GM23248 (cell line): Measurements from ENCODE around the gene ZBTB7C. TPM values are rescaled to one million over a fixed set of nuclear protein-coding genes. Genes with fewer than 3 reads are reported as not detected.

Experiments used
- DNase-seq: peaks from one replicate; pipeline ENCODE4 v3.0.0-alpha.2; 2015
- H2AFZ ChIP-seq: fragments of 200-600 bp; sonication (generic); 2 replicates; pipeline ENCODE4 v1.6.1; 2016; ENCODE audit warnings: antibody characterized with exemption
- H3F3A ChIP-seq: fragments of 200-600 bp; sonication (generic); 2 replicates; pipeline ENCODE4 v1.6.1; 2016; ENCODE audit warnings: mild to moderate bottlenecking, antibody characterized with exemption, mixed run types; ENCODE audit not compliant: insufficient read depth
- H3K27ac ChIP-seq: fragments of 200-600 bp; sonication (generic); 2 replicates; pipeline ENCODE4 v1.5.1; 2016; ENCODE audit warnings: mild to moderate bottlenecking
- H3K27me3 ChIP-seq: fragments of 200-600 bp; sonication (generic); replicated peaks from 2 replicates; pipeline ENCODE4 v1.6.1; 2016; ENCODE audit warnings: mild to moderate bottlenecking; ENCODE audit not compliant: insufficient read depth
- H3K36me3 ChIP-seq: fragments of 200-600 bp; sonication (generic); 2 replicates; pipeline ENCODE4 v1.6.1; 2016; ENCODE audit warnings: low read depth, mild to moderate bottlenecking
- H3K4me1 ChIP-seq: fragments of 200-600 bp; sonication (generic); 2 replicates; pipeline ENCODE4 v1.6.1; 2016; ENCODE audit warnings: mild to moderate bottlenecking; ENCODE audit not compliant: insufficient read depth
- H3K4me2 ChIP-seq: fragments of 200-600 bp; sonication (generic); one replicate; pipeline ENCODE4 v1.6.1; 2016; ENCODE audit warnings: mild to moderate bottlenecking; ENCODE audit not compliant: unreplicated experiment
- H3K4me3 ChIP-seq: fragments of 200-600 bp; sonication (generic); 2 replicates; pipeline ENCODE4 v1.5.1; 2016; ENCODE audit warnings: mild to moderate bottlenecking
- H3K79me2 ChIP-seq: fragments of 200-600 bp; sonication (generic); 2 replicates; pipeline ENCODE4 v1.6.1; 2016; ENCODE audit warnings: mild to moderate bottlenecking; ENCODE audit not compliant: insufficient read depth
- H3K9ac ChIP-seq: fragments of 200-600 bp; sonication (generic); 2 replicates; pipeline ENCODE4 v1.6.1; 2016; ENCODE audit warnings: mild to moderate bottlenecking
- H3K9me2 ChIP-seq: fragments of 200-600 bp; sonication (generic); 2 replicates; pipeline ENCODE4 v1.6.1; 2016; ENCODE audit warnings: mixed run types, mild to moderate bottlenecking, moderate library complexity; ENCODE audit not compliant: insufficient read depth
- H3K9me3 ChIP-seq: fragments of 200-600 bp; sonication (generic); one replicate; pipeline ENCODE4 v1.6.1; 2017; ENCODE audit warnings: low read depth
- H4K20me1 ChIP-seq: fragments of 200-600 bp; sonication (generic); 2 replicates; pipeline ENCODE4 v1.6.0; 2016; ENCODE audit not compliant: insufficient read depth
- EZH2 ChIP-seq: fragments of 200-600 bp; sonication (generic); IDR thresholded peaks from 2 replicates; pipeline ENCODE4 v1.6.1; 2018; ENCODE audit warnings: antibody characterized with exemption, mild to moderate bottlenecking; ENCODE audit not compliant: insufficient read depth, poor library complexity, severe bottlenecking
- EZH2phosphoT487 ChIP-seq: fragments of 200-600 bp; sonication (generic); IDR thresholded peaks from 2 replicates; pipeline ENCODE4 v1.6.1; 2018; ENCODE audit warnings: antibody characterized with exemption, moderate library complexity, mild to moderate bottlenecking, low read depth; ENCODE audit not compliant: insufficient read depth
- WGBS, 2 experiments: methylation state at CpG; one replicate each; pipeline ENCODE4 v1.1.6; 2015 to 2017; ENCODE audit warnings: low lambda C conversion rate in 2 of 2, low coverage in 1 of 2; ENCODE audit errors: missing lambda C conversion rate in 2 of 2; 5-methylcytosine and 5-hydroxymethylcytosine counted together
- in situ Hi-C: fragments of 300-500 bp; cut with MboI; formaldehyde crosslinking; loops from 2 replicates; pipeline ENCODE4 v1.15.0; 2020
- polyA plus RNA-seq: library from polyadenylated mRNA; unstranded; fragments of >200 nt; fragmentation: Nextera tagmentation; extraction: Ambion mirVana; gene quantifications from 2 replicates; pipeline ENCODE4 v1.2.1, GENCODE V29; 2016
- total RNA-seq: library from RNA; depleted of rRNA; stranded (reverse); fragments of >200 nt; shearing (Covaris generic); gene quantifications from 2 replicates; pipeline ENCODE4 v1.2.3, GENCODE V29; 2014

The ZBTB7C gene
- total and polyA plus RNA-seq, 2 experiments from 2014 or later = not detected

GRCh38 chr18:48009116-48009745, 400.0 kb downstream of the ZBTB7C start:
- H3K27me3 ChIP-seq = peaks cover 27% of the 10 kb centered on the region
- H2AFZ ChIP-seq = no peak overlapping the region
- no peaks in the 10 kb centered on the region for H3F3A ChIP-seq
- H3K9me2 ChIP-seq = no peaks in the 10 kb centered on the region
- in situ Hi-C loops = loop anchor here (10.0 to 25.0 kb wide), 2 partner anchors 244 to 797 kb away; no protein-coding TSS in a partner anchor
- no peaks in the 10 kb centered on the region for H3K4me1 ChIP-seq
- no peaks in the 10 kb centered on the region for H3K36me3 ChIP-seq
- TF ChIP-seq EZH2 = no peak
- TF ChIP-seq EZH2phosphoT487 = no peak
- H3K79me2 ChIP-seq = no peaks in the 10 kb centered on the region
- H4K20me1 ChIP-seq = no peaks in the 10 kb centered on the region
- H3K4me3 ChIP-seq = no peak overlapping the region
- no peak overlapping the region for H3K9ac ChIP-seq
- H3K27ac ChIP-seq = no peak overlapping the region
- 92 to 94% methylated on average over 10 of the region's 10 CpGs for WGBS, 2 experiments
- no peaks in the 10 kb centered on the region for H3K9me3 ChIP-seq
- no peak for DNase-seq
- H3K4me2 ChIP-seq = no peak overlapping the region

- H3F3A ChIP-seq = no peaks in the 10 kb centered on the region
- H3K9ac ChIP-seq = no peak overlapping the region
- H3K27ac ChIP-seq = no peak overlapping the region
- H3K9me2 ChIP-seq = no peaks in the 10 kb centered on the region
- TF ChIP-seq EZH2phosphoT487 (no peak), EZH2 (no peak)
- H3K4me1 ChIP-seq = peaks cover 5% of the 10 kb centered on the region; the same call in 1 of the 2 replicates
- H3K79me2 ChIP-seq = no peaks in the 10 kb centered on the region
- no peaks in the 10 kb centered on the region for H3K9me3 ChIP-seq
- H2AFZ ChIP-seq = peak overlapping the region; percentile 68
- peak overlapping the region; percentile 74 for H3K4me2 ChIP-seq
- peak; percentile 38 for DNase-seq
- 4 to 9% methylated on average over 38 to 49 of the region's 68 CpGs for WGBS, 2 experiments
- H4K20me1 ChIP-seq = no peaks in the 10 kb centered on the region
- no peaks in the 10 kb centered on the region for H3K36me3 ChIP-seq
- peaks cover 21% of the 10 kb centered on the region for H3K27me3 ChIP-seq
- peak overlapping the region; percentile 66 for H3K4me3 ChIP-seq
- in situ Hi-C loops = loop anchor here (10.0 to 25.0 kb wide), 2 partner anchors 243 to 796 kb away; no protein-coding TSS in a partner anchor
These were observed 401.1 kb downstream of the ZBTB7C start for GRCh38 chr18:48007955-48008701.

- H3K4me1 ChIP-seq = peaks cover 6% of the 10 kb centered on the region; the same call in 1 of the 2 replicates
- in situ Hi-C loops = loop anchor here (10.0 to 25.0 kb wide), 2 partner anchors 243 to 795 kb away; no protein-coding TSS in a partner anchor
- TF ChIP-seq EZH2phosphoT487 = no peak
- TF ChIP-seq EZH2 = no peak
- WGBS, 2 experiments = 94% methylated on average over 10 of the region's 10 CpGs
- H3K9me2 ChIP-seq = no peaks in the 10 kb centered on the region
- no peak overlapping the region for H3K9ac ChIP-seq
- H4K20me1 ChIP-seq = no peaks in the 10 kb centered on the region
- H3K4me2 ChIP-seq = no peak overlapping the region
- H2AFZ ChIP-seq = no peak overlapping the region
- no peaks in the 10 kb centered on the region for H3K79me2 ChIP-seq
- no peak overlapping the region for H3K4me3 ChIP-seq
- H3K27me3 ChIP-seq = peaks cover 21% of the 10 kb centered on the region
- H3K27ac ChIP-seq = no peak overlapping the region
- no peaks in the 10 kb centered on the region for H3K9me3 ChIP-seq
- H3K36me3 ChIP-seq = no peaks in the 10 kb centered on the region
- DNase-seq = no peak
- no peaks in the 10 kb centered on the region for H3F3A ChIP-seq
These were observed 401.8 kb downstream of the ZBTB7C start for GRCh38 chr18:48007381-48007780.

GRCh38 chr18:48006415-48007175, 402.6 kb downstream of the ZBTB7C start:
- H3K9me3 ChIP-seq = no peaks in the 10 kb centered on the region
- H3K4me2 ChIP-seq = no peak overlapping the region
- no peak overlapping the region for H2AFZ ChIP-seq
- H3K9ac ChIP-seq = no peak overlapping the region
- H3F3A ChIP-seq = no peaks in the 10 kb centered on the region
- H3K36me3 ChIP-seq = no peaks in the 10 kb centered on the region
- no peak overlapping the region for H3K4me3 ChIP-seq
- H3K27me3 ChIP-seq = peaks cover 18% of the 10 kb centered on the region
- DNase-seq = no peak
- TF ChIP-seq EZH2 (no peak), EZH2phosphoT487 (no peak)
- no peaks in the 10 kb centered on the region for H3K9me2 ChIP-seq
- no peaks in the 10 kb centered on the region for H3K79me2 ChIP-seq
- no peaks in the 10 kb centered on the region for H4K20me1 ChIP-seq
- in situ Hi-C loops = loop anchor here (10.0 to 25.0 kb wide), 2 partner anchors 242 to 794 kb away; no protein-coding TSS in a partner anchor
- no peak overlapping the region for H3K27ac ChIP-seq
- peaks cover 6% of the 10 kb centered on the region; the same call in 1 of the 2 replicates for H3K4me1 ChIP-seq
- WGBS, 2 experiments = 92 to 95% methylated on average over 12 of the region's 12 CpGs
